Mucosa of rectum (tissue), 2 donors: ENCODE results near the gene MEGF11.

Experiments
- H3K27ac ChIP-seq, 2 donors: one replicate each; pipeline ENCODE4 v1.7.0; 2013; ENCODE audit warnings: inconsistent platforms in 2 of 2, low read depth in 2 of 2, low read length in 2 of 2
- H3K27me3 ChIP-seq, 2 donors: one replicate each; pipeline ENCODE4 v1.7.0; 2013; ENCODE audit warnings: low read length in 2 of 2; ENCODE audit not compliant: control insufficient read depth in 2 of 2, insufficient read depth in 2 of 2
- H3K36me3 ChIP-seq, 2 donors: one replicate each; pipeline ENCODE4 v1.7.0; 2013; ENCODE audit warnings: low read length in 2 of 2; ENCODE audit not compliant: control insufficient read depth in 2 of 2, insufficient read depth in 2 of 2
- H3K4me1 ChIP-seq, 2 donors: one replicate each; pipeline ENCODE4 v1.7.0; 2013; ENCODE audit warnings: low read length in 2 of 2, mild to moderate bottlenecking in 1 of 2; ENCODE audit not compliant: control insufficient read depth in 2 of 2, insufficient read depth in 2 of 2
- H3K4me3 ChIP-seq, 2 donors: one replicate each; pipeline ENCODE4 v1.7.0; 2013; ENCODE audit warnings: low read length in 2 of 2
- H3K9ac ChIP-seq, 2 donors: one replicate each; pipeline ENCODE4 v1.7.0; 2013; ENCODE audit warnings: low read length in 2 of 2, low read depth in 1 of 2, mild to moderate bottlenecking in 1 of 2
- H3K9me3 ChIP-seq, 2 donors: one replicate each; pipeline ENCODE4 v1.7.0; 2013; ENCODE audit warnings: low read length in 2 of 2; ENCODE audit not compliant: control insufficient read depth in 2 of 2
- donor health status: healthy.
- donor health status: Normal muscosa, but diverticular disease.

The MEGF11 gene

DNA sequence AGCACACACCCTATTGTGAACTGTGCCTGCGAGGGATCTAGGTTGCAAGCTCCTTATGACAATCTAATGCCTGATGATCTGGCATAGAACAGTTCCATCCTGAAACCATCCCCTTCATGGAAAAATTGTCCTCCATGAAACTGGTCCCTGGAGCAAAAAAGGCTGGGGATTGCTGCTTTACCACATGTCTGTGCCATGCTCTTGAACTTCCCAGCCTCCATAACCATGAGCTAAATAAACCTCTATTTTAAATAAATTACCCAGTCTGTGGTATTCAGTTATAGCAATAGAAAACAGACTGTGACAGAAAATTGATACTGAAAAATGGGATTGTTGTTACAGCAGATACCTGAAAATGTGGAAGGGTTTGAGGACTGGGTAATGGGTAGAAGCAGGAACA is 221.5 kb downstream of the MEGF11 start:
- H3K27ac ChIP-seq, result no peak overlapping the region
- H3K4me3 ChIP-seq, result no peak overlapping the region
- H3K9me3 ChIP-seq, result no peaks in the 10 kb centered on the region
- no peaks in the 10 kb centered on the region for H3K36me3 ChIP-seq
- peaks cover 0 to 6% of the 10 kb centered on the region in 2 donors for H3K27me3 ChIP-seq
- H3K4me1 ChIP-seq, result no peaks in the 10 kb centered on the region
- H3K9ac ChIP-seq, result no peak overlapping the region

- Histone ChIP-seq H3K9ac (no peak overlapping the region), H3K36me3 (no peaks in the 10 kb centered on the region), H3K4me3 (no peak overlapping the region), H3K9me3 (no peaks in the 10 kb centered on the region), H3K27me3 (no peaks in the 10 kb centered on the region), H3K4me1 (no peaks in the 10 kb centered on the region), H3K27ac (no peak overlapping the region)
Observed at GRCh38 chr15:66030650-66031049, 222.9 kb downstream of the MEGF11 start.

DNA sequence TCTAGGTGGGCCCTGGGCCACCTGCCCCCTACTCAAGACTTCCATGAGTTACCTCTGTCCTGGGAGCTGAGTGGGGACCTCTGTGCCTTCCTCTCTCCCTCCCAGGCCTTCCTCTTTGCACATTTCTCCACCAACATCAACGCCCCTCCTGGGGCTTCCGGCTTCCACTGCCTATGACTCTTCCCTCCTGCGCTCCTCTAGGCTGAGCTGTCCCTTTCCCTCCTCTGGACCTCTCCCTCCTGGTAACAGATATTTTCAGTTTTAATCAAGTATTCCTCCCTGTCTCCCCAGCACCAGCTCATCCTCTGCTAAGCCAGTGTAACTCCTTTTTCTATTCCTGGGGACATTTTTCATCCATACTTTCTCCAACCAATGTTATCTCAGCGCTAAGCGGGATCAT is 223.9 kb downstream of the MEGF11 start:
- Histone ChIP-seq H3K9ac (no peak overlapping the region), H3K27me3 (no peaks in the 10 kb centered on the region), H3K9me3 (no peaks in the 10 kb centered on the region), H3K27ac (no peak overlapping the region), H3K4me3 (no peak overlapping the region), H3K4me1 (no peaks in the 10 kb centered on the region), H3K36me3 (no peaks in the 10 kb centered on the region)

- no peak overlapping the region for H3K4me3 ChIP-seq
Observed at GRCh38 chr15:66027268-66027805, 226.2 kb downstream of the MEGF11 start.

GRCh38 chr15:66025972-66026371 is 227.6 kb downstream of the MEGF11 start:
- H3K9ac ChIP-seq, result no peak overlapping the region
- H3K27ac ChIP-seq, result no peak overlapping the region
- H3K36me3 ChIP-seq, result no peaks in the 10 kb centered on the region
- no peak overlapping the region for H3K4me3 ChIP-seq
- no peaks in the 10 kb centered on the region for H3K27me3 ChIP-seq
- no peaks in the 10 kb centered on the region for H3K9me3 ChIP-seq
- H3K4me1 ChIP-seq, result no peaks in the 10 kb centered on the region

More at GRCh38 chr15:66027268-66027805, 226.2 kb downstream of the MEGF11 start:
- H3K27me3 ChIP-seq, result no peaks in the 10 kb centered on the region
- H3K4me1 ChIP-seq, result no peaks in the 10 kb centered on the region
- no peak overlapping the region for H3K27ac ChIP-seq
- H3K36me3 ChIP-seq, result no peaks in the 10 kb centered on the region
- no peak overlapping the region for H3K9ac ChIP-seq
- no peaks in the 10 kb centered on the region for H3K9me3 ChIP-seq

DNA sequence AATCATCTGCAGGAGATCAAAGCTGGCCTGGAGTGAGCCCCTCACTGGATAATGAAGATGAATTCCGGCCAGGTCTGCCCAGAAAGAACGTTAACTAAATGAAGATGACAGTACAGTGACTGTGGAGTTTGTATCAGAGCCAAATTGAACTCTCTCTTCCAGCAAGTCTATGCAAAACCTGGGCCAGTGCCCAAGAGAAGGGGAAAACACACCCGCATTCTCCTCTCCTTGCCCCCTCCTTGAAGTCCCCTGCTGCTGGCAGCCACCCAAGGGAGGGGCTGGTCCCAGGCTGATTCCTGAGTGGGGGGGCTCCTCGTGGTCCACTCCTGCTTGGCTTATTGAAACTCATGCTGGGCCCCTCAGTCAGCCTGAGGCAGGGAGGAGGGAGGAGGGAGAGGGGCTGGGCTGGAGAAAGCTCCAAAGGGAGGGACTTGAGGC is 228.5 kb downstream of the MEGF11 start:
- Histone ChIP-seq H3K27me3 (no peaks in the 10 kb centered on the region), H3K4me1 (no peaks in the 10 kb centered on the region), H3K9ac (no peak overlapping the region), H3K27ac (no peak overlapping the region), H3K4me3 (no peak overlapping the region), H3K36me3 (no peaks in the 10 kb centered on the region), H3K9me3 (no peaks in the 10 kb centered on the region)

- H3K9me3 ChIP-seq, result no peaks in the 10 kb centered on the region
- no peak overlapping the region for H3K4me3 ChIP-seq
- H3K27me3 ChIP-seq, result no peaks in the 10 kb centered on the region
- no peaks in the 10 kb centered on the region for H3K36me3 ChIP-seq
- no peak overlapping the region for H3K9ac ChIP-seq
- no peak overlapping the region for H3K27ac ChIP-seq
- no peaks in the 10 kb centered on the region for H3K4me1 ChIP-seq
Observed at GRCh38 chr15:66024116-66024515, 229.4 kb downstream of the MEGF11 start.

GRCh38 chr15:66023311-66023972 is 230.1 kb downstream of the MEGF11 start:
- Histone ChIP-seq H3K4me3 (no peak overlapping the region), H3K36me3 (no peaks in the 10 kb centered on the region), H3K4me1 (no peaks in the 10 kb centered on the region), H3K27me3 (no peaks in the 10 kb centered on the region), H3K9me3 (no peaks in the 10 kb centered on the region), H3K27ac (no peak overlapping the region), H3K9ac (no peak overlapping the region)

DNA sequence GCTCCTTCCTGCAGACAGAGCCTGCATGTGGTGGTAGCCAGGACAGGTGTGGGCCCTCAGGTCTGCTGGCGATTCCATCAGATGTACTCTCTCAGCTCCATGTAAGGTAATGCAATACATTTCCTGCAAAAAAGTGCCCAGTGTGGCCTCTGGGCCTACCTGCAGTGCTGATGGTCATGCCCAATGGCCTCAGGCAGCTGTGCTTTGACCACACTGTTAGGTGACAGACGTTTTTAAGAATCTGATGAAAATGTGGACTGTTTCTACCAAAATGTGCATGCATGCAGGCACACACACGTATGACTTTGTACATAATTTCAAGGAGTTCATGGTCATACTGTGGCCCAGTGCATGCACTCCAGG is 231.4 kb downstream of the MEGF11 start:
- no peak overlapping the region for H3K27ac ChIP-seq
- H3K36me3 ChIP-seq, result no peaks in the 10 kb centered on the region
- no peaks in the 10 kb centered on the region for H3K4me1 ChIP-seq
- no peaks in the 10 kb centered on the region for H3K27me3 ChIP-seq
- H3K9me3 ChIP-seq, result no peaks in the 10 kb centered on the region
- no peak overlapping the region for H3K9ac ChIP-seq
- H3K4me3 ChIP-seq, result no peak overlapping the region

GRCh38 chr15:66021496-66022162 is 231.9 kb downstream of the MEGF11 start:
- H3K9me3 ChIP-seq, result no peaks in the 10 kb centered on the region
- H3K27me3 ChIP-seq, result no peaks in the 10 kb centered on the region
- no peaks in the 10 kb centered on the region for H3K4me1 ChIP-seq
- no peak overlapping the region for H3K27ac ChIP-seq
- no peak overlapping the region for H3K9ac ChIP-seq
- no peak overlapping the region for H3K4me3 ChIP-seq
- H3K36me3 ChIP-seq, result no peaks in the 10 kb centered on the region
